NK-92 treated with Interleukin-12 subunit alpha and Interleukin-12 subunit beta, amount 100 ng/mL, for 24 hours (cell line): ENCODE results near the gene DSTYK.

ENCODE experiments used
- DNase-seq: peaks from one replicate; lab custom pipeline; 2025; lab: John Stamatoyannopoulos, UW

Gene DSTYK

GRCh38 chr1:205128050-205128449 lies 83.5 kb downstream of the DSTYK start:
- DNase-seq = no peak

- DNase-seq = no peak
Observed at GRCh38 chr1:205127646-205128045, 83.9 kb downstream of the DSTYK start.

- DNase-seq = no peak
Observed at GRCh38 chr1:205124726-205125125, 86.8 kb downstream of the DSTYK start.

DNA sequence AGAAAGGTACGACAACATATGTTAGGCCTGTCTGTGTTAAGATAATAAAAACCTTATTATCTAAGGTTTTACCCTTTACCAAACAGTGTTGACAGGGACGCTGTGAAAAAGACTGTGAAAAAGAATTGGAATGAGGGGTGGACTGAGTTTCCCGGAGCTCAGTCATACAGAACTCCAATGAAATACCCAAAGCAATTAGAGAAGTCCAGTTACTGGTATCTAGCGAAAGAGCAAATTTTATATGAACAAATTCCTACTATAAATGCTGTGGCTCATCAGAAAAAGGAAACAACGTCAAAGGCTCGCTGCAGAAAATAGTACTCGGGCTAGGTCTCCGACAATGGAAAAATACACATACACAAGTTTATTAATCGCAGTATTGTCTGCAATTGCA lies 89.0 kb downstream of the DSTYK start:
- DNase-seq = no peak

DNA sequence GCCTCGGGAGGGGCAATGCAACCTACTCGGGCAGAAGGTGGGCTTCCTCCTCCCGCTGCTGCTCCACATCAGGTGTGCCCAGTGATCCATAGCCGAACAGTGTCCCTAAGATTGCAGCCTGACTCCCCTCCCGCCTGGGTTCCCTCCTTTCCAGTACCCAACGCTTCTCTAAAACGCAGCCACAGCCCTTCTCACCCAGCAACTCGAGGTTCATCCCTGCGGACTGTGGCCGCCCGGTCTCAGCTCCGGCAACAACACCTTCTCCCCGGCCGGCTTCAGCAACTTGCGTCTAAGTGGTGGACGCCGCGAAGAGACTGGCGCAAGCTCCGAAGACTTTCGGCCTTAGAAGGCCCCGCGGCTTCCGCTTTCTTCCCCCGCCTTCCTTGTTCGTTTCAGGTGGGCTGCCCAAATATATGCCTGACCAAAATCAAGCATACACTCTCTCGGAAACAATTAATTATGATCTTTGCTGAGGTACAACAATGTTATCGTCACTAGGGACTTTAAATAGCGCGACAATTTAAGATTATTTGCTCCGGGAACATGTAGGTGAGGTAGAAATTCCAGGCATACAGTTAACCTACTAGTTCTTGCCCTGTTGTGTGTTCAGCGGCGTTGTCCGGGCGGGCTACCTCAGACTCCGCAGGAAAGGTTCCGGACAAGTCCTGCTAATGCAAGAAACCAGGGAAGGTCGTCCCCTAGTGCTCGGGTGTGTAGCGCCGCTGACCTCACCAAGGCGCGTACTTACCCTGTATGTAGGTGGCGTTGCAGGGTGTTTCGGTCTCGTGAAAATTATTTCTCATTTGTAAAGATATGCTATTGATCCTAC lies 89.6 kb downstream of the DSTYK start, which contains the start of gene RBBP5:
RBBP5 (minus strand) TSS at position 319 of the 829 bp plus-strand sequence; CDS start at position 214, 105 bp downstream.
- DNase-seq = peak; percentile 89

DNA sequence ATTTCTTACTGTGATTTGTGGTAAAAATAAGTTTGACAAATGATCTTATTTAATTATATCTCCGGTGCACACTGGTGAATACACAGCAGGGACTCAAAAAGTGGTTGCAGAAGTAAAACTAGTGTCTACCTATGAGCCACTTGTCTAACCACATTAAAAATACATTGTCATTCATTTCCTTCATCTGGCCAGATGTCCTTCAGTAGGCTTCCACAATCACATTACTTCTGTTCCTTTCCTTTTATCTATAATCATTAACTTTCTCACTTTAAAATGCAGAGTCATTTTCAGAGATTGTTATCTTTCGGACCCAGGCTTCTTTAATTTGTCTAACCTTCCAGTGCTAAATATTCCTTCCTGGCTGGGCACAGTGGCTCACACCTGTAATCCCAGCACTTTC lies 92.8 kb downstream of the DSTYK start:
- DNase-seq = no peak

- no peak for DNase-seq
Observed at GRCh38 chr1:205111354-205111753, 100.1 kb downstream of the DSTYK start.

- DNase-seq = no peak
Observed at GRCh38 chr1:205109711-205110110, 101.8 kb downstream of the DSTYK start.

DNA sequence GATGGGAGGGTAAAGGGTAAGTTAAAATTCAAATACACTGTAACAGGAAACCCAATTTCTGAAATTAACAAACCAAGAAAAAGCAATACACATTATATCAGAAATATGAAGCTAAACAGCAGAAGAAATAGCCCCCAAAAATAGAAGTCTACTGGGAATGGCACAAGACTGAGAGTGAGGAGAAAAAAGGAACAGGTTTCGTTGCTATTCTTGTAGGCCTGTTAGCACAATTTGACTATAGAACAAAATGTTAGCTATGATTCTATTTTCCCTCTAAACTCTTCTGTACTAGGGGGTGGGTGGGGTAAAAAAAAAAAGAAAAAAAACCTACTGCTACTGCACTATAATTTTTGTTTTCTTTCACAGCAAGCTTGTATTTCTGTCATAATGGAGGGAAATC lies 102.2 kb downstream of the DSTYK start:
- no peak for DNase-seq

- DNase-seq = no peak
Observed at GRCh38 chr1:205108464-205108863, 103.0 kb downstream of the DSTYK start.

DNA sequence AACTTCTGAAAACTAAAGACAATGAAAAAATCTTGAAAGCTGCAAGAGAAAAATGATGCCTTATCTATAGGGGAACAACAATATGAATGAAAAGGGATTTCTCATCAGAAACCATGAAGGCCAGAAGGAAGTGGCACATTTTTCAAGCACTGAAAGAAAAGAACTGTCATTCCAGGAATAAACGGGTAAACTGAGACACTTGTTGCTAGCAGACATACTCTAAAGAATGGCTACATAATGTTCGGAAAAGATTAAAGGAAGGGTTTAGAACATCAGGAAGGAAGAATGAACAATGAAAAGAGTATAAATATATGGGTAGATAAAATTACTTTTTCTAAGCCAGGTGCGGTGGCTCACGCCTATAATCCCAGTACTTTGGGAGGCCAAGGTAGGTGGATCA lies 104.2 kb downstream of the DSTYK start:
- DNase-seq = no peak

- DNase-seq = no peak
Observed at GRCh38 chr1:205102404-205102803, 109.1 kb downstream of the DSTYK start.

DNA sequence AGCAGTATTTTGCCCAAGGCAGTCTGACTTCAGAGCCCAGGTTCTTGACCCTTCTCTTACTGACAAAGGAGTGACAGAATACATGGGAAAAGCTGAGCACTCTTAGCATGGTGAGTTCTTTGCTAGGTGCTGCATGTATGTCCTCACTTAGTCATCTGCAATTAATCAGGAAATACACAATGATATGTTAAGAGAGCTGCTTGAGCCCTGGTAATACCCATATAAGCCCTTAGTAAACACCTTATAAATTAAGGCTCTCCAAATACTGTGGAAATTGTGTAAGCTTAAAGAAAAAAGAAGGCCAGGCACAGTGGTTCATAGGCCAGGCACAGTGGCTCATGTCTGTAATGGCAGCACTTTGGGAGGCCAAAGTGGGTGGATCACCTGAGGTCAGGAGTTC lies 113.3 kb downstream of the DSTYK start:
- no peak for DNase-seq

DNA sequence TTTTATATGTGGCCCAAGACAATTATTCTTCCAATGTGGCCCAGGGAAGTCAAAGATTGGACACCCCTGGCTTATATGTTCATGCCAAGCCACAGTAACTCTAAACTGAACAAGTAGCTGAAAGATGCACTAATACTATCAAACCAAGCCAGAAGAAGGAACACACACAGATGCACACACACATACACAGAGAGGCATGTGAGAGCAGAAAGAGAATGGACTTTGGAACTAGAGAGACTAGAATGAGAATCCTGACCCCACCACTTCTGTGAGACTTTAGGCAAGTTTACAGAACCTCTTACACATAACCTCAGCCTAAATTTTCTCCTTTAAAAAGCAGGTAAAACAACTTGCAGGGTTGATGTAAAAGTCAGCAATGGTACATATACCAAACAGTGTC lies 116.1 kb downstream of the DSTYK start:
- DNase-seq = no peak
